Inflammatory macrophage treated with lipopolysaccharide for 1 hour (primary cell): Measurements from ENCODE around the gene GSC2.

Experiments used
- DNase-seq, 2 donors: peaks; one replicate each; pipeline ENCODE4 v3.0.0-alpha.2; 2020 to 2022

The GSC2 gene

DNA sequence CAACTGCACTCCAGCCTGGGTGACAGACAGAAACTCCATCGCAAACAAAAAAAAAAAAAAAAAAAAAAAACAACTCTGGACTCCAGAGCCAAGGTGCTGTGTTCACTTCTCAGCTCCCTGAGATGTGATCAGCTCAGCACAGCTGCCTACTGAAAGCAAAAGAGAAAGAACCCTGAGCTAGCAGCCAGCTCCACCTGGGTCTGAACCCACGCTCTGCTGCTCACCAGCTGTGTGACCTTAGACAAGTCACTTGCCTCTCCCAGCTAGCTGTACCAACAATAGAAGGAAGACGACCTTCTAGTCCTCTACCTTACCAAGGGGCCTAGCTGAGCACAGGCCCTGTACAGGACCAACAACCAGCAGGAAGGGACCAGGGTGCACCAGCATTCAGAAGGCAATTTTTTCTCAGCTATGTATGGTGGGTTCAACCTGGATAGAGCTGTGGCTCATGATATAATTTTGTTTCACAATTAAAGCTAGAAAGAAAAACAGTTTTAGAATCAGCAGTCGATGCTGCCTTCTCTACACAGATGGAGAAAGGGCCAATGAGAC, 31.7 kb downstream of the GSC2 start:
- no peak for DNase-seq

- no peak for DNase-seq
Measured at GRCh38 chr22:19117111-19117512, 33.0 kb downstream of the GSC2 start.

DNA sequence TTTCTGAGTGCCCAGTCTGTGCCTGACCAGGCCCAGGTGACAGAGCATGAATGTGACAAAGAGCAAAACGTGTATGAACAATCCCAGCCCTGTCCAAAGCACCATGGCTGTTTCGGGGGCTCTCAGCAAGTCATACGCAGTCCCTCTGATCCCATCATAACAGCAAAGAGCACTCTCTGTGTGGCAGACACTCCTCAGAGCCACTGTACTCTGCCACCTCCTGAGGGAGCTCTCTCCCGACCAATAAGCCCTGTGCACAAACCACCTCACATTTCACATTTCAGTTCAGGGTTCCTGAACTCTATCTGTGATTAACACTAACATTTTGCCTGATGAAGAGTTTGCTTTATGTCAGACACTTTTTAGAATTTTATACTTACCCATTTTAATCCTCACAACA, 34.5 kb downstream of the GSC2 start:
- peak in 1 of 2 donors; percentile 15 for DNase-seq

DNA sequence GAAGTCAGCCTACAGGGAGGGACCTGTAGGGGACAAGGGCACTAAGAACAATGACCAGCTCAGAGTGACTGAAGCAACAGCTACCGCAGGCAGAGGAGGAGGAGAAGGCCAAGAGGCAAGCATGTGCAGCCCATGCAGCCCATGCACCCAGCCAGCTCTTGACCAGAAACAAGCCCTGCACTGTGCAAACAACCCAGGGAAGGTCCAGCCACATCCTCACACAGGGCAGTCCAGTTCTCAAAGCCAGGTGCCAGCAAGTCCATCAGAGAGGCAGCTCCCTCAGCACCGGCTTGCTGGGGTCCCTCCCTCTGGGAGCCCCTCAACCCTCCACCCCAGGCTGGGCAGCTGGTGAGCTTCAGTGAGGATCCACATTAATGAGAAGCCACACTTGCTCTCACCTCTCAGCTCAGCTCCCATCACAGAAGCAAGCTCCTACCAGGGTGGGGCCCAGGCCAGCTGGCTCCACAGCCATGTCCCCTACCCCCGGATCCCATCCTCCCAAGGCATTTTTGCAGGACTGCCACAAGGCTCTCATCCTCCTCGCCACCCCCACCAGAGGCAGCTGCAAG, 35.0 kb downstream of the GSC2 start:
- DNase-seq: no peak

GRCh38 chr22:19113429-19113828, 36.7 kb downstream of the GSC2 start:
- no peak for DNase-seq

- no peak for DNase-seq
Measured at GRCh38 chr22:19111584-19111983, 38.5 kb downstream of the GSC2 start.

- DNase-seq: no peak
Measured at GRCh38 chr22:19111140-19111539, 39.0 kb downstream of the GSC2 start.

GRCh38 chr22:19110646-19111045, 39.4 kb downstream of the GSC2 start:
- peak; percentile 28 to 29 for DNase-seq

DNA sequence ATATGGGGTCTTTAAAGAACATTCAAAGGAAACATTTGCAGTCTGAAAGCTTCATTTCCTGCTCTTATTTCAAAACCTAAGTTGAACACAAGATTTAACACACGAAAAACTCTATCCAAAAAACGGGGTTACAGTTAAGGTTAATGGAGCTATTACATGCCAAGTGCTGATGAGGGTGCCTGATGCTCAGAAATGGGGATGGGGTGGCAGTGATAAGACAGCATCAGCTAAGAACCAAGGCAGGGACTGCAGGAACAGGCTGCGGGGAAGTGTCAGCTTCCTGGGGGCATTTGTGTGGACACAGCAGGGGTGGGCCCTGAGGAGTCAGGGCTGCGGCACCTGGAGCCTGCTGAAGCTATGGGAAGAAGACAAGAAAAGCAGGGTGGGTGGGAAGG, 40.0 kb downstream of the GSC2 start:
- DNase-seq: no peak

GRCh38 chr22:19109198-19110063, 40.7 kb downstream of the GSC2 start:
- DNase-seq: peak; percentile 86 to 87

DNA sequence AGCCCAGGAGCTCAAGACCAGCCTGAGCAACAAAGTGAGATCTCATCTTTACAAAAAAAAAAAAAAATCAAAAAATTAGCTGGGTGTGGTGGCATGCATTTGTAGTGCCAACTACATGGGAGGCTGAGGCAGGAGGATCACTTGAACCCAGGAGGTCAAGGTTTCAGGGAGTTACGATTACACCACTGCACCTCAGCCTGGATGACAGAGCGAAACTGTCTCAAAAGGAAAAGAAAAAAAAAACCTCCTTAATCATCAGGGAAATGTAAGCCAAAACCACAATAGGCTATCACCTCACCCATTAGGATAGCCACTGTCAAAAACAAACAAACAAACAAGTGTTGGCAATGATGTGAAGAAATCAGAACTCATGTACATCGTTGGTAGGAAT, 41.3 kb downstream of the GSC2 start:
- DNase-seq: no peak

DNA sequence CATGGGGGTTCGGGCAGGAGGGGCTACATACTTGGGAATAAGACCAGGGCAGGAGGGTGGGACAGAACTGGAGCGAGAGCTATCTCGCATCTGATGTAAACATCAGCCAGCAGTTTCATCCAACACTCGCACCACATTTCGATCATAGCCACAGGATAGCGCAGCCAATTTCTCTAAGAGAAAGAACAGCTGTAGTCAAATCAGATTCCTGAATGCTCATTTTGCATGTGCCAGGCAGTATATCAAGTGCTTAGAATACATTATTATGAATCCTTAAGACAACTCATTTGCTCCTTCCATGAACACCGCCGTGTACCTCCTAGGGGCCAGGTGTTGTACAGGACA, 42.4 kb downstream of the GSC2 start:
- no peak for DNase-seq

DNA sequence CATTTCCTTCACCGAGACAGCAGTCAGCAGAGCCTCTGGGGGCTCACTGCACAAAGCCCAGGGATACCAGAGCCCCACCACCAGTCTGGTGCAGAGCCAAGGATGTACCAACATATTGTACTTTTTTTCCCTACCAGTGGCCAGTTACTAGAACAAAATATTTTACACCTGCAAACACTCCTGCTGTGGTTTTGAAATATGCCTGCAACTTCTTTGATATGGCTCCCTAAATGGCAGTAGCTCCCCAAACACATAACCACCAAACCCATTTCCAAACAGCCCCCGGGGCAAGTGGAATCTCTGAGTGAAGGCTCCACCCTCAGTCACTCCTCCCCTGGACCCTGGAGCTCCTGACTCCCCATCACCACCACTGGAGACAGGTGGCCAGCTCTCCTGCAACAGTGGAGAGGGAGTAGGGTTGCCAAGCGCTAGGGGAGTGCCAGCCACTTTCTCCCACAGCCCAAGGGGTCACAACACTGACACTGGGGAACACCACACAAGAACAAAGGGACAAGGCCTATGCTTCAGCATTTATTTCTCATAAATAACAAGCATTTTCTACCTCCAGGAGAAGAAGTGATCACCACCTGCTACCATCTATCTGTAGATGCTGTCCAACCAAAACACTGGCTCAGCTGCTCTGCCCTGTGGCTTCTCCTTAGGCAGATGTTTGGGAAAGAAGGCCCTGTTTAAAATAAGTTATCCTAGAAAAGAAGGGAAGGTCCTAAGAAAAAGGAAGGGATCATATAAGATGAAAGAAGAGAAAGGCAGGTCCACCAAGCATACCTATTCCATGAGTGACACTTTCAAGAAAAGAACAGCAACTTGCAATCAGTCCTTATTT, 43.0 kb downstream of the GSC2 start:
- no peak for DNase-seq

DNA sequence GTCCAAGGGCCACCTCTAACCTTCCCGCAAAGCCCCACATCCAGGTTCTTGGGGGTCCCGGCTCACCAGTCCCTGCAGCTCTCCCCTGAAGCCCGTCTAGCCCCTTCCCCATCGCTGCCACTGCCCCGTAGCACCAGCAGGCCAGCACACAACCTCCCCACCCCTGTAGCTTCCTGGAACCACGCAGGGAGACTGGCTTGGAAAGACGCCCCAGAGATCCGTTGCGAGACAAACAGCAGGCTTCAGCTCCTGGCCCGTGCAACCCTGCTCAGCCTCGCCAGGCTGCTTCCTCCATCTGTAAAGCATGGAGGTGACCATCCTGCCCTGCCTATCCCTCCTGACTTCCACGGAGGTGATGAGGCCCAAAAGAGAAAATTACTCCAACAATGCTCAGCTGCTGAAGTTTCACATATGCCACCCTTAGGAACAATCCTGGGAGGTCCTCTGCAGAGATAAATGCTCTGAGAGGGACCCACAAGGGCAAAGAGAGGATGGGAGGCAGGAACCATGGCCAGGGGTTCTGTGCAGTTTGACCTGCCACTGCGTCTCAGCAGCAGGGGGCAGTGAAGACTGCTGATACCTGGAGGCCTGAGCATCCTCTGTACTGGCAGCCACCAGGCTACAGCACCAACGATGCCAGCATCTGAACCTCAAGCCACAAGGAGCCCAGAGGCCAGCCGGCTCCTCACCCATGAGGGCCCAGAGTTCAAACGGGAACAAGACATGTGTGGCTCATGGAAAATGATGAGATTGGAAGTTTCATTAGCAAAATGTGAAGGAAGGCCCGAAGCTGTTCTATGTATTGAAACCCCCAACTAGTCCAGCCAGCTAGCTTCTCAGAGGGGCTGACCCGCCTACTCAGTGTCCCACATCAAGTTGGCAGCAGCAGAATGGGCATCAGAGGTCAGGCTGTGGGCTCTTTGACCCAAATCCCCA, 44.0 kb downstream of the GSC2 start:
- DNase-seq: no peak

DNA sequence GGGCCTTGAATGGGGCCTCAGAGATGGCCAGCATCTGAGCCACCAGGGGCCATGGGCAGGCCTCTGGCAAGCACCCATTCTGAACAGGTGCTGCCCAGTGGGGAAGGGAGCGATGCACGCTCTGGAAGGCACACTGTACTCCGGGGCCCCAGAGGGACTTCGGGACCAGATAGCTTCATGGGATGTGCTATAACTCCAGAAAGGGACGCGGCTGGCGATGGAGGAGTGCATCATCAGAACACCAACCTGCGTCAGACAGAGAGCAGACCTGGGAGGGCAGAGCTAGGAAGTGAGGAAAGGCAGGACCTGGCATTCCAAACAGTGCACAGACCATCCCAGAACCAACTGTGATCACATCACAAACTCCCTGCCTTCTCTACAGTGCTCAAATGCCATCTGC, 44.6 kb downstream of the GSC2 start:
- no peak for DNase-seq

DNA sequence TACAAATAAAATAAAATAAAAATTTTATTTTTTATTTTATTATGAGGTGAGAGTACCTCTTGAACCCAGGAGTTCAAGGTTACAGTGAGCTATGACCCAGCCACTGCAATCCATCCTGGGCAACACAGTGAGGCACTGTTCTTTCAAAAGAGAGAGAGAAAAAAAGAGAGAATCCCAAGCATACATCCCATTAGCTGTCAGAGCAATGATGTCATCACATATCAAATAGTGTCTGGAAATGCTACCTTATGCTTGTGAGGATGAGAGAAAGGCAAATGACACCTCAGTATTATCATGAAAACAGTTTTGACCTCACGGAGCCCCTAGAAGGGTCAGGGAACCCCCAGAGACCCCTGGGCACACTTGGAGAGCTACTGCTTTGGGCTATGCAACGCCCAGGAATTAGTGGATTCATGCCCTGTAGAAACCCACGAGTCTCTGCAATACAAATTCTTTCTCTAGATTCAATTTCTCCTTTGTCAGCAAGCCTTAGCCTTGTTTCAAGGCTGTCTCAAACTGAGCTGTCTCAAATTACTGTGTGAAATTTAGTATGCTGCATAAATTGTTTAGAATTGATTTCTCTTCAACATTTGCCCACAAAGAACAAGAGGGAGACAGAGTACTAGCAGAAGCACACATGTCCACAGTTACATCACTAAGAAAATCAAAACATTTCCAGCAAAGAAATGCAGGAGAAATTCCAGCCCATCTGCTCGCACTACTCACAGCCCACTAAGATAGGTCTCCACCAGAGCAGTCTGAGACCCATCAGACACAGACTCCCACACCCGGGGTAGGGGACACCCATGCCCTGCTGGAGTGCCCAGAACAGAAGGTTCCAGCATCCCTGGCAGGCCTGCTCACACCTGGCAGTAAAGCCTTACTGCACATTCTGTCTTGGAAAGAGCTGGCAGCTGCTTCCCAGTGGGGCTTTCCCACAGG, 45.9 kb downstream of the GSC2 start:
- DNase-seq: no peak

- no peak for DNase-seq
Measured at GRCh38 chr22:19098157-19098556, 51.9 kb downstream of the GSC2 start.

DNA sequence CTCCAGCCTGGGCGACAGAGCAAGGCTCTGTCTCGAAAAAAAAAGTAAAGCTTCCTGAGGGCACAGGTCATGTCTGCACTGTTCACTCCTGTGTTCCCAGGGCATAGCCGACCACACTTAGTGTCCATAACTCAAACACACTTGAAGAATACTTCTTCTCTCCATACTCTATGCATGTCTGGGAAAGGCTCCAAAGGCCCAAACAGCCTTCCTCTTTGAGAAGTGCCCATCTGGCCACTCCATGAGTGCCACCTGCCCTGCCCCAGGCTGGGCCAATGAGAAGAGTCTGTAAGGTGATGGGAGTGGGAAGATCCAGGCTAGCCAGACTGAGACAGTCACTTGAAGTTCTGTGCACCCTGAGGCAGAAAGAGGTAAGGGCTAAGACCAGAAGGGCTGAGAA, 52.6 kb downstream of the GSC2 start:
- DNase-seq: no peak
